Hematopoietic multipotent progenitor cell treated with erythropoietin and hydrocortisone succinate and interleukin-3 and kit ligand, for 4 days (in vitro differentiated cells): ENCODE results near the gene ATP6V0A4.
"Not testable (repeated sequence)": the region's sequence is repeated elsewhere in the genome, so short reads cannot be mapped to it uniquely, and the experiment has no call there.

Experiments
- DNase-seq: peaks from one replicate; pipeline ENCODE4 v3.0.0-alpha.2; 2015

Gene ATP6V0A4

GRCh38 chr7:138695776-138696175, 102.2 kb downstream of the ATP6V0A4 start:
- DNase-seq, result not testable (repeated sequence)

DNA sequence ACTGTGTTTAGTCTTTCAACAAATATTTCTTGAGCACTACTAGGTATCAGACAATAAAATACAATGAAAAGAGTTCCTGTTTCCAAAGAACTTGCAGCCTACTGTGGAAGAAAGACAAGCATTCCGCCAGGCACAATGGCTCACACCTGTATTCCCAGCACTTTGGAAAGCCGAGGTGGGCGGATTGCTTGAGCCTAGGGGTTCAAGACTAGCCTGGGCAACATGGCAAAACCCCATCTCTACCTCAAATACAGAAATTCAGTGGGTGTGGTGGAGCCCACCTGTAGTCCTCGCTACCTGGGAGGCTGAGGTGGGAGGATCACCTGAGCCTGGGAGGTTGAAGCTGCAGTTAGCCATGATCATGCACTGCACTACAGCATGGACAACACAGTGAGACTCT, 102.9 kb downstream of the ATP6V0A4 start:
- DNase-seq, result no peak

GRCh38 chr7:138691178-138691577, 106.8 kb downstream of the ATP6V0A4 start:
- no peak for DNase-seq

DNA sequence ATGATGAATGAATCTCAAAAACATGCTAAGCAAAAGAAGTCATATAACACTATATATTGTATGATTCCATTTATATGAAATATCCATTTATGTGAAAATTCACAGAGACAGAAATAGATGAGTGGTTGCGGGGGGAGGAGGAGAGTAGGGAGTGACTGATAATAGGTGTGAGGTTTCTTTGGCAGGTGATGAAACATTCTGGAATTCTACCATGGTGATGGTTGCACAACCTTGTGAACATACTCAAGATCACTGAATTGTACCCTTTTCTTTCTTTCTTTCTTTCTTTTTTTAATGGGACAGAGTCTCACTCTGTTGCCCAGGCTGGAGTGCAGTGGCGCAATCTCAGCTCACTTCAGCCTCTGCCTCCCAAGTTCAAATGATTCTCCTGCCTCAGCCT, 107.5 kb downstream of the ATP6V0A4 start:
- no peak for DNase-seq

DNA sequence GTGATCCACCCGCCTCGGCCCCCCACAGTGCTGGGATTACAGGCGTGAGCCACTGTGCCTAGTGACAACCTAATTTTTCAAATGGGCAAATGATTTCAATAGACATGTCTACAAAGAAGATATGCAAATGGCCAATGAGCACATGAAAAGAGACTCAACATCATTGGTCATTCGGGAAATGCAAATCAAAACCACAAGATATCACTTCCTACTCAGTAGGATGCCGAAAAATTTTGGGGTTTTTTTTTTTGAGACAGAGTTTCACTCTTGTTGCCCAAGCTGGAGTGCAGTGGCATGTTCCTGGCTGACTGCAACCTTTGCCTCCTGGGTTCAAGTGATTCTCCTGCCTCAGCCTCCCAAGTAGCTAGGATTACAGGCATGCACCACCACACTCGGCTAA, 110.0 kb downstream of the ATP6V0A4 start:
- not testable (repeated sequence) for DNase-seq

GRCh38 chr7:138684340-138684739, 113.7 kb downstream of the ATP6V0A4 start:
- no peak for DNase-seq

DNA sequence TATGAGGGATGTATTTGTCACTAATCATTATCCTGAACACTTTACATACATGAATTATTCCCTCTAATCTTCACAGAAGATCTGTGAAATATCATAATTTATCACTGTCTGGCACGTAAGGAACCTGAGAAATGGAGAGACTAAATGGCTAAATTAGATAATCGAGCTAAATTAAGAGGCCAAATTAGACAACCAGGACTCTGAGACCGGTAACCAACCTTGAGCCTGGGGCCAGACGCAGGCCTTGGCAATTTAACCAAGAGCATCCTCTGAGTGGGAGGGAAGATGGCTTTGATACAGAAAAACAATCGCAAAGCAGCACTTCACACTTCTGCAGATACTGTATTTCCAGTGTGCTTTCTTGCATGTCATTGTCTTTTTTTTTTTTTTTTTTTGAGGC, 118.2 kb downstream of the ATP6V0A4 start:
- DNase-seq, result no peak

DNA sequence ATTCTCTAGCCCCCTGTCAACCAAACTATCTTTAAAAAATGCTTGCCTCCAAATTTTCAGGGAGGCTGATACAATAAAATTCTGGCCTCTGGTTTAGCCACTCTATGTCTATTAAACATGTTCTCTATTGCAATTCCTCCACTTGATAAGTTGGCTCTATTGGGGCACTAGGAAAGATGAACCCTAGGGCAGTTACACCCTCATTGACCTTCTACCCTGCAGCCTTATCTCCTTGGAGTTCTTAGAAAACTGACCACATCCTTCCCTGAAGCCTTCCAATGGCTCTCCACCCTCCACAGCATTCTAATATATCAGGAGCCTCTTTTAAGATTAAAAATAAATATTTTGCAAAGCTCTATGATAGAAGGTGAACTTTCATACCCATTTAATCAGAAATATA, 127.4 kb downstream of the ATP6V0A4 start:
- peak; percentile 61 for DNase-seq

DNA sequence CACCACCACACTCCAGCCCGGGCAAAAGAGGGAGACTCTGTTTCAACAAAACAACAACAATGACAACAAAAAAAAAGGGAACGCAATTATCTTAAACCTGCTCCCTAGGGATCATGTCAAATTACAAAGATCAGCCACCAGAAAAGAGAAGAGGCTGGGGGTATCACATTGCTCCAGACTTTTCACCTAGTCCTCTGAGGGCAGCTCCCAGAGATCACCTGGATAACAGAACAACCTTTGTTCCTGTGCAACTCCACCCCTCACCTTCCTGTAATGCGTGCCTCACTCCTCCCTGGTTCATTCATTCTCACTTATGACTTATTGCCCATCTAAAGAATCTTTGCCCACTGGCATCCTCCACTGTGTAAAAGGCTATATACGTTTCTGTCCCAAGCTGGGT, 128.6 kb downstream of the ATP6V0A4 start:
- no peak for DNase-seq

- DNase-seq, result no peak
Measured at GRCh38 chr7:138668946-138669345, 129.1 kb downstream of the ATP6V0A4 start.

DNA sequence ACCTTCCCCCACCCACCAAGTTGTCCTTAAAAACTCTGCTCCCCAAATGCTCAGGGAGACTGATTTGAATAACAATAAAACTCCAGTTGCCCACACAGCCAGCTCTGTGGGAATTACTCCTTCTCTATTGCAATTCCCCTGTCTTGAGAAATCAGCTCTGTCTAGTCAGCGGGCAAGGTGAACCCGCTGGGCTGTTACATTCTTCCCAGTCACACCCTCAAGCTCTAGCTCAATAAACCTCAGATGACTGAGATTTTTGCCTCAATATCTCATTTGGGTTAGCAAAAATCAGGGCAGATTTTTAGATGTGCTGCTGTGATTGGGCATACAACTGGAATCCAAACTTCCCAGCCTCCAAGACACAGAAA, 129.8 kb downstream of the ATP6V0A4 start:
- DNase-seq, result no peak

DNA sequence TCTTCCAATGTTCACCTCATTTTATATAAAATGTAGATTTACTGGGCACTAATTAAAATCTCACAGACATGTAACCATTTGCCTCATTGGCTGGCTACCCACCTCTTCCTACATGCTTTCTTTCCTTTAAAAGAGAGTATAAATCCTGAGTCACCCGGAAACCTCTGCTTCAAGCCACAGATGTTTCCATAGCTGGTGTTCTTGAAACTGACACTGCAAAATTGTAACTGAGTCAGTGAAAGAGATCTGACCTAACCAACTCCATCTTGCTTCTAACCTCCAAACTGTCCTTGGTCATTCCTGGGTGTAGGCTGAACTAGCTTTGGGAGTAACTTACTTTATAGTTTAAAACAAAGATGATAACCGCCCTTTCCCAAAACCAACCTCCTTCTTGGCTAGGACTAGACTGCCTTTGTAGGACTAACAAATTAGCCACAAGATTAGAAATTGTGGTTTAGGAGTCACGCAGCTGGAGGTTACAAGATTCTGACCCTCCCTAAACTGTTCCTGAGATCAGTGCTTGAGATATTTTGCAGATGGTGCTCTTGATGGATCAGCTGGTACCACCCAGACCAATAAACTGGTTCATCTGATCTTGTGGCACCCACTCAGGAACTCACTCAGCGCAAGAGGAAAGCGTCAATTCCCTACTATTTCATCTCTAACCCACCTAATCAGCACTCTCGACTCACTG, 130.3 kb downstream of the ATP6V0A4 start:
- DNase-seq, result peak; percentile 63

GRCh38 chr7:138666385-138666784, 131.6 kb downstream of the ATP6V0A4 start:
- DNase-seq, result peak; percentile 63

GRCh38 chr7:138665669-138666140, 132.3 kb downstream of the ATP6V0A4 start:
- DNase-seq, result peak; percentile 35

- DNase-seq, result no peak
Measured at GRCh38 chr7:138665249-138665648, 132.7 kb downstream of the ATP6V0A4 start.

- DNase-seq, result peak; percentile 68
Measured at GRCh38 chr7:138663725-138664710, 134.0 kb downstream of the ATP6V0A4 start.

GRCh38 chr7:138662991-138663320, 135.0 kb downstream of the ATP6V0A4 start:
- peak; percentile 32 for DNase-seq

- DNase-seq, result peak; percentile 73
Measured at GRCh38 chr7:138662076-138662990, 135.7 kb downstream of the ATP6V0A4 start.

DNA sequence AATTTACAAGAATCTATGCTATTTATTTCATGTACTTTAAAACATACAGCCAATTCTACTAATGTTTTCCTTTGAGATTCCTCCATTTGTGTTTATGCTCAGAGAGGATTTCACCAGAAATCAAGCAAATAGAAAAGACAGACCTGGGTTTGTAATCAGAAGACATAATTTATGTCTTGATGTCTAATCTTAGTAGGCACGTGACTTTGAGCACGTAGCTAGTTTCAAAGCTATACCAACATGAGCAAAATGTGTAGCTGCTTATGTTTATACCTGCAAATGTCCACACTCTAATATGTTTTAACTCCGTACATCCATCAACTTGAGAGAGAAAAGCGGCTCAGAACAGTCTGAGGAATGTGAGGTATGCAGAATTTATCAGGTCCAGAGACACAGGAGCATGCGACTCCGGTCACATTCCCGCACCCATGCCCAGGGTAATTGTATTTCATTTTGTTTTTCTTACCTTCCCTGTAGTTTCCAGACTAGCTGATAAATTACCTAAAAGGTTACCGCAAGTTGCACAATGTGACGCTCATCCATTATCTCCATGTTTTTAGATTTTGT, 136.8 kb downstream of the ATP6V0A4 start:
- DNase-seq, result no peak

- DNase-seq, result no peak
Measured at GRCh38 chr7:138658889-138659288, 139.1 kb downstream of the ATP6V0A4 start.

GRCh38 chr7:138657854-138658386, 140.1 kb downstream of the ATP6V0A4 start:
- no peak for DNase-seq

DNA sequence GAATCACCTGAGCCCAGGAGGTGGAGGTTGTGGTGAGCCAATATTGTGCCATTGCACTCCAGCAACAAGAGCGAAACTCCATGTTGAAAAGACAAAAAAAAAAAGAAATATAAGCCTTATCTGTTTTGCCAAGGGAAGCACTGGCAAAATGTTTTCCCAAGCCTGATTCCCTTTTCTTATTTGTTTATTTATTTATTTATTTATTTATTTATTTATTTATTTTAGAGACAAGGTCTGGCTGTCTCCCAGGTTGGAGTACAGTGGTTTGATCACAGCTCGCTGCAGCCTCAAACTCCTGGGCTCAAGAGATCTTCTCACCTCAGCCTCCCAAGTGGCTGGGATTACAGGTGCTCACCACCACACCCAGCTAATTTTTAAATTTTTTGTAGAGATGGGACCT, 141.0 kb downstream of the ATP6V0A4 start:
- DNase-seq, result no peak
